ENCODE results near the gene RPAP2. TPM values are rescaled to one million over a fixed set of nuclear protein-coding genes. Genes with fewer than 3 reads are reported as not detected.

Gene RPAP2
- total and polyA plus RNA-seq, 10 of the 15 experiments (the other 5 are each of a cell fraction or from before 2014, with no cell fraction given) = 11.4 to 39.5 (median 21.7) TPM

GRCh38 chr1:92447033-92447681 is 148.3 kb downstream of the RPAP2 start:
- WGBS (ENCODE audit: insufficient coverage, insufficient replicate concordance, low lambda C conversion rate, missing lambda C conversion rate) = 31% methylated on average over 3 of the region's 3 CpGs
- H3K4me2 ChIP-seq (ENCODE audit: control insufficient read depth, insufficient read depth) = no peak overlapping the region
- no peak overlapping the region for H2AFZ ChIP-seq (ENCODE audit: control insufficient read depth, low read depth, low read length)
- no peaks in the 10 kb centered on the region for H3K9me3 ChIP-seq (replicated peaks; ENCODE audit: control insufficient read depth, insufficient read depth, low read length)
- no peaks in the 10 kb centered on the region for H3K4me1 ChIP-seq (ENCODE audit: control insufficient read depth, insufficient read depth, low read length)
- H3K4me3 ChIP-seq = no peak overlapping the region
- ChIA-PET RAD21 (ENCODE audit: unreplicated experiment) (interaction anchor here (0.7 kb wide), 1 partner anchor 50 kb away, joined by 4 read pairs; no protein-coding TSS in a partner anchor), CTCF (no interaction called here), SMC1A (ENCODE audit: uncharacterized antibody, unreplicated experiment) (interaction anchor here (0.7 to 1.4 kb wide), 3 partner anchors 9 to 134 kb away, joined by 3 read pairs; no protein-coding TSS in a partner anchor), POLR2A (interaction anchor here (0.6 kb wide), 1 partner anchor 78 kb away, joined by 4 read pairs; no protein-coding TSS in a partner anchor)
- BruUV-seq (replicated peaks) = no TSS peak
- no peak for TF ChIP-seq ZNF217 (IDR thresholded peaks at IDR 0.05)
- no peak for DNase-seq (ENCODE audit: low read depth, low spot score)
- in situ Hi-C loops (cut with MboI) (no loop called here), intact Hi-C loops (cut with micrococcal nuclease; ENCODE audit: unreplicated experiment) (no loop called here)
- H3K27me3 ChIP-seq (replicated peaks in 1 of 2; ENCODE audit: control insufficient read depth in 2 of 2, insufficient read depth in 2 of 2, low read length in 1 of 2) = peaks cover 0 to 2% of the 10 kb centered on the region in 2 experiments; a peak in 2 of 4 replicates
- peak; percentile 21; the same call in 1 of the 3 replicates for ATAC-seq
- no peak for FAIRE-seq
- no peaks in the 10 kb centered on the region for H3K79me2 ChIP-seq (ENCODE audit: control insufficient read depth, insufficient read depth, low read length)
- no peaks in the 10 kb centered on the region for H3K36me3 ChIP-seq (ENCODE audit: control insufficient read depth in 2 of 2, insufficient read depth in 2 of 2, low read length in 1 of 2)
- no peaks in the 10 kb centered on the region for H4K20me1 ChIP-seq (ENCODE audit: control insufficient read depth, insufficient read depth)
- H3K9ac ChIP-seq (ENCODE audit: control insufficient read depth, insufficient read depth, low read length) = no peak overlapping the region
- H3K27ac ChIP-seq (ENCODE audit: control insufficient read depth, insufficient read depth) = no peak overlapping the region

- ATAC-seq (no peak), DNase-seq (ENCODE audit: low read depth, low spot score) (no peak), FAIRE-seq (no peak)
- no peak overlapping the region for H3K9ac ChIP-seq (ENCODE audit: control insufficient read depth, insufficient read depth, low read length)
- SMC1A ChIA-PET (ENCODE audit: uncharacterized antibody, unreplicated experiment) = interaction anchor here (0.7 kb wide), 1 partner anchor 135 kb away, joined by 3 read pairs; no protein-coding TSS in a partner anchor
- H4K20me1 ChIP-seq (ENCODE audit: control insufficient read depth, insufficient read depth) = no peaks in the 10 kb centered on the region
- peaks cover 0 to 2% of the 10 kb centered on the region in 2 experiments; a peak in 2 of 4 replicates for H3K27me3 ChIP-seq (replicated peaks in 1 of 2; ENCODE audit: control insufficient read depth in 2 of 2, insufficient read depth in 2 of 2, low read length in 1 of 2)
- no peaks in the 10 kb centered on the region for H3K4me1 ChIP-seq (ENCODE audit: control insufficient read depth, insufficient read depth, low read length)
- in situ Hi-C loops (cut with MboI) = no loop called here
- H3K4me3 ChIP-seq = no peak overlapping the region
- RAD21 ChIA-PET (ENCODE audit: unreplicated experiment) = no interaction called here
- no peak overlapping the region for H2AFZ ChIP-seq (ENCODE audit: control insufficient read depth, low read depth, low read length)
- intact Hi-C loops (cut with micrococcal nuclease; ENCODE audit: unreplicated experiment) = no loop called here
- no peaks in the 10 kb centered on the region for H3K9me3 ChIP-seq (replicated peaks; ENCODE audit: control insufficient read depth, insufficient read depth, low read length)
- CTCF ChIA-PET = no interaction called here
- no peaks in the 10 kb centered on the region for H3K79me2 ChIP-seq (ENCODE audit: control insufficient read depth, insufficient read depth, low read length)
- 100% methylated on average over 1 of the region's 2 CpGs for WGBS (ENCODE audit: insufficient coverage, insufficient replicate concordance, low lambda C conversion rate, missing lambda C conversion rate)
- no peak overlapping the region for H3K4me2 ChIP-seq (ENCODE audit: control insufficient read depth, insufficient read depth)
- no peaks in the 10 kb centered on the region for H3K36me3 ChIP-seq (ENCODE audit: control insufficient read depth in 2 of 2, insufficient read depth in 2 of 2, low read length in 1 of 2)
- BruUV-seq (replicated peaks) = no TSS peak
- POLR2A ChIA-PET = no interaction called here
- H3K27ac ChIP-seq (ENCODE audit: control insufficient read depth, insufficient read depth) = no peak overlapping the region
- TF ChIP-seq KAT2A (conservative IDR thresholded peaks at IDR 0.05; ENCODE audit: control insufficient read depth, low read depth, low read length) (no peak), TARDBP (IDR thresholded peaks at IDR 0.05; ENCODE audit: borderline replicate concordance) (no peak), SP1 (IDR thresholded peaks at IDR 0.05; ENCODE audit: low read depth, low read length) (no peak), RB1 (IDR thresholded peaks at IDR 0.05; ENCODE audit: borderline replicate concordance) (no peak)
- TF ChIP-seq, protein P1, sequence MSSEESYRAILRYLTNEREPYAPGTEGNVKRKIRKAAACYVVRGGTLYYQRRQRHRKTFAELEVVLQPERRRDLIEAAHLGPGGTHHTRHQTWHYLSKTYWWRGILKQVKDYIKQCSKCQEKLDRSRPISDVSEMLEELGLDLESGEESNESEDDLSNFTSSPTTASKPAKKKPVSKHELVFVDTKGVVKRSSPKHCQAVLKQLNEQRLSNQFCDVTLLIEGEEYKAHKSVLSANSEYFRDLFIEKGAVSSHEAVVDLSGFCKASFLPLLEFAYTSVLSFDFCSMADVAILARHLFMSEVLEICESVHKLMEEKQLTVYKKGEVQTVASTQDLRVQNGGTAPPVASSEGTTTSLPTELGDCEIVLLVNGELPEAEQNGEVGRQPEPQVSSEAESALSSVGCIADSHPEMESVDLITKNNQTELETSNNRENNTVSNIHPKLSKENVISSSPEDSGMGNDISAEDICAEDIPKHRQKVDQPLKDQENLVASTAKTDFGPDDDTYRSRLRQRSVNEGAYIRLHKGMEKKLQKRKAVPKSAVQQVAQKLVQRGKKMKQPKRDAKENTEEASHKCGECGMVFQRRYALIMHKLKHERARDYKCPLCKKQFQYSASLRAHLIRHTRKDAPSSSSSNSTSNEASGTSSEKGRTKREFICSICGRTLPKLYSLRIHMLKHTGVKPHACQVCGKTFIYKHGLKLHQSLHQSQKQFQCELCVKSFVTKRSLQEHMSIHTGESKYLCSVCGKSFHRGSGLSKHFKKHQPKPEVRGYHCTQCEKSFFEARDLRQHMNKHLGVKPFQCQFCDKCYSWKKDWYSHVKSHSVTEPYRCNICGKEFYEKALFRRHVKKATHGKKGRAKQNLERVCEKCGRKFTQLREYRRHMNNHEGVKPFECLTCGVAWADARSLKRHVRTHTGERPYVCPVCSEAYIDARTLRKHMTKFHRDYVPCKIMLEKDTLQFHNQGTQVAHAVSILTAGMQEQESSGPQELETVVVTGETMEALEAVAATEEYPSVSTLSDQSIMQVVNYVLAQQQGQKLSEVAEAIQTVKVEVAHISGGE (CRISPR knock-in tag; IDR thresholded peaks at IDR 0.05) = no peak
- TF ChIP-seq, protein P2, sequence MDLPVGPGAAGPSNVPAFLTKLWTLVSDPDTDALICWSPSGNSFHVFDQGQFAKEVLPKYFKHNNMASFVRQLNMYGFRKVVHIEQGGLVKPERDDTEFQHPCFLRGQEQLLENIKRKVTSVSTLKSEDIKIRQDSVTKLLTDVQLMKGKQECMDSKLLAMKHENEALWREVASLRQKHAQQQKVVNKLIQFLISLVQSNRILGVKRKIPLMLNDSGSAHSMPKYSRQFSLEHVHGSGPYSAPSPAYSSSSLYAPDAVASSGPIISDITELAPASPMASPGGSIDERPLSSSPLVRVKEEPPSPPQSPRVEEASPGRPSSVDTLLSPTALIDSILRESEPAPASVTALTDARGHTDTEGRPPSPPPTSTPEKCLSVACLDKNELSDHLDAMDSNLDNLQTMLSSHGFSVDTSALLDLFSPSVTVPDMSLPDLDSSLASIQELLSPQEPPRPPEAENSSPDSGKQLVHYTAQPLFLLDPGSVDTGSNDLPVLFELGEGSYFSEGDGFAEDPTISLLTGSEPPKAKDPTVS (IDR thresholded peaks at IDR 0.05; ENCODE audit: low read depth, low read length) = no peak
These were observed 149.1 kb downstream of the RPAP2 start for GRCh38 chr1:92447976-92448375.
